NCI-H446 treated with DMSO at 0.1 percent for 48 hours (cell line): ENCODE results near the gene GFY.
A peak's percentile ranks its signal among the peaks of the same experiment; 100 is the strongest.

ENCODE experiments used
- DNase-seq: peaks from one replicate; lab custom pipeline; 2025; lab: John Stamatoyannopoulos, UW

Gene GFY

GRCh38 chr19:49425178-49425577, at the start of gene GFY:
GFY (plus strand) TSS chr19:49425388; CDS start chr19:49426431, 1,043 bp downstream.
- DNase-seq: no peak

- no peak for DNase-seq
Observed at GRCh38 chr19:49378512-49378911, 46.7 kb upstream of the GFY start.

- no peak for DNase-seq
Observed at GRCh38 chr19:49380391-49380790, 44.8 kb upstream of the GFY start.

GRCh38 chr19:49382639-49383038, 42.5 kb upstream of the GFY start:
- no peak for DNase-seq

- DNase-seq: no peak
Observed at GRCh38 chr19:49383599-49383998, 41.6 kb upstream of the GFY start.

- no peak for DNase-seq
Observed at GRCh38 chr19:49387936-49388372, 37.2 kb upstream of the GFY start, which contains the start of gene KASH5. KASH5 (plus strand) TSS chr19:49388249; CDS start chr19:49390884, 2,635 bp downstream.

GRCh38 chr19:49389406-49389805, 35.8 kb upstream of the GFY start:
- no peak for DNase-seq

- DNase-seq: no peak
Observed at GRCh38 chr19:49390131-49390928, 34.9 kb upstream of the GFY start.

GRCh38 chr19:49390929-49391359, 34.2 kb upstream of the GFY start:
- DNase-seq: no peak

GRCh38 chr19:49391581-49392399, 33.4 kb upstream of the GFY start:
- peak; percentile 35 for DNase-seq

GRCh38 chr19:49393881-49394280, 31.3 kb upstream of the GFY start:
- DNase-seq: no peak

GRCh38 chr19:49395581-49396407, 29.4 kb upstream of the GFY start:
- DNase-seq: no peak

GRCh38 chr19:49396738-49397505, 28.3 kb upstream of the GFY start:
- no peak for DNase-seq

GRCh38 chr19:49398001-49398615, 27.1 kb upstream of the GFY start:
- no peak for DNase-seq

GRCh38 chr19:49398931-49399330, 26.3 kb upstream of the GFY start:
- DNase-seq: no peak

GRCh38 chr19:49400029-49400428, 25.2 kb upstream of the GFY start:
- DNase-seq: no peak

- DNase-seq: no peak
Observed at GRCh38 chr19:49403404-49404187, 21.6 kb upstream of the GFY start.

- DNase-seq: no peak
Observed at GRCh38 chr19:49407079-49407478, 18.1 kb upstream of the GFY start.

GRCh38 chr19:49407482-49408015, 17.6 kb upstream of the GFY start:
- no peak for DNase-seq
